HG02678 (cell line): ENCODE measurements around the gene MED6.

Source experiments
- ATAC-seq: cut with Tn5 transposase; IDR thresholded peaks from one replicate; pipeline ENCODE4 v1.9.1; 2021; ENCODE audit warnings: mild to moderate bottlenecking, moderate library complexity; ENCODE audit not compliant: unreplicated experiment

The MED6 gene

DNA sequence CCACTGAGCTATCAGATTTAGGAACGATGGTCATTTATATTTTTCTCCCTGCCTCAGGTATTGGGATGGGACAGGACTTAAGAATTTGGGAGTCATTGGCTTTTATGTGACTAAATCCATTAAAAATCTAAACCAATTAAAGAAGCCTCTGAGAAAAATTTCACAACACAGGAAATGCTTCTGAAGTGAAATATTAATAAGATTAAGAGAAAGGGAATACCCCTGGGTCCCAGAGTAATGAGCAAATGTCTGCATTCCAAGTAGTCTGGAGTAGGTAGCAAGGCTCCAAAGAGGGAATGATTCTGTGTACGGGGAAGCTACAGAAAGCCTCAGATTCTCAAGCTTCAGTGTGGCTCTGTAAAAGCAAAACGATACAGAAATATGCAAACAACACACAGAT lies 707 bp upstream of the MED6 start:
- ATAC-seq = no peak

DNA sequence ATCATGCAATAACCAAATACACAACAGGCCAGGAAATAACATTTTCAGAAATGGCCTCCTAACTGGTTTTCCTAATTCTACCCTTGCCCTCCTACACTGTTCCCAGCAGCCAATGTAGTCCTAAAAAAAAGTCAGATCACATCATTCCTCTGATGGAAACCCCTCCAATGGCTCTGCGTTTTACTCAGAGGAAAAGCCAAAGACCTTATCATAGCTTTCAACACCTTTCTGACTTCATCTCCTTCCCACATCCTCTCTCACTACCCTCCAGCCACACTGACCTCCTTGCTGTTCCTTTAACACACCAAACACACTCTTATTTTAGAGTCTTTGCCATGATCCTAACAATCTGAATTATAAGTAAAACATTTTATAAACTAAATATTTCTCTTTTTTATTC lies 1.1 kb downstream of the MED6 start:
- ATAC-seq = no peak

DNA sequence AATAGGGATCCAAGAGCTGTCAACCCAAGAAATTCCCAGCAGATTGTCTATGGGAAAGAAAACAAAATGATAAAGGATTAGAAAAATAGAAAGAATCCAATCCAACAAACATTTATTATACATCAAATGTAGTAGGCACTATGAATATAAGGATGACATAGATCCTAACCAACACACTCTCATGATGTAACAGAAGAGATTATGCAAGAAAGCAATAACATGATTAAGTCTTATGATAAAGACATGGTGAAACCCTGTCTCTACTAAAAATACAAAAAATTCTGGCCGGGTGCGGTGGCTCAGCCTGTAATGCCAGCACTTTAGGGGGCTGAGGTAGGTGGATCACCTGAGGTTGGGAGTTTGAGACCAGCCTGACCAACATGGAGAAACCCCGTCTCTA lies 2.7 kb downstream of the MED6 start:
- no peak for ATAC-seq

DNA sequence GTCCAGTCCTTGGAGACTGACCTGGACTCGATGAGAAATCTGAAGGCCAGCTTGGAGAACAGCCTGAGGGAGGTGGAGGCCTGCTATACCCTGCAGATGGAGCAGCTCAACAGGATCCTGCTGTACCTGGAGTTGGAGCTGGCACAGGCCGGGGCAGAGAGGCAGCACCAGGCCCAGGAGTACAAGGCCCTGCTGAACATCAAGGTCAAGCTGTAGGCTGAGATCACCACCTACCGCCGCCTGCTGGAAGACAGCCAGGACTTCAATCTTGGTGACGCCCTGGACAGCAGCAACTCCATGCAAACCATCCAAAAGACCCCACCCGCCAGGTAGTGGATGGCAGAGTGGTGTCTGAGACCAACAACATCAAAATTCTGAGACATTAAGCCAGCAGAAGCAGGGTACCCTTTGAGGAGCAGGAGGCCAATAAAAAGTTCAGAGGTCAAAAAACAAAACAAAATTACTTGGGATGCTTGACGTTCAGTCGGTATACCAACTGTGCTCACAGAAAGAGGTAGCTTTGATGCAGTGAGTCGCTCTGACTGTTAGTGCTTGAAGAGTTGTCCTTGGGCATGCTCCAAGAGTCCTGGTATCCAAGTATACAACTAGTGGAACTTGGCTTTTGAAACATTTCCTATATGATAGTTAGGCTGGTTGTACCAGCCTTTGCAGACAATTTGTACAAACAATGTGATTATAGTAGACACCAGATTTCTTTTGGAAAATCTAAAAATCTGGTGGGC lies 4.8 kb downstream of the MED6 start:
- ATAC-seq = no peak

DNA sequence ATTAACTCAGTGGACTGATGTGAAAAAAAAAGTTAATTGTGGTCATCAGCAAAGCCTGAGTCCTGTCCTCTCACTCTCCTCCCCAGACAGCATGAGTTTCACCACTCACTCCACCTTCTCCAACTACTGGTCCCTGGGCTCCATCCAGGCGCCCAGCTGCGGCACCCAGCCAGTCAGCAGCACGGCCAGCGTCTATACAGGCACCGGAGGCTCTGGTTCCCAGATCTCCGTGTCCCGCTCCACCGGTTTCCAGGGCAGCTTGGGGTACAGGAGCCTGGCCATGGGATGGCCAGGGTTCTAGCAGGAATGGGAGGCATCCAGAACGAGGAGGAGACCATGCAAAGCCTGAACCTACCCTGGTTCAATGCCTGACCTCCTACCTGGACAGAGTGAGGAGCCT lies 6.0 kb downstream of the MED6 start:
- ATAC-seq = no peak

DNA sequence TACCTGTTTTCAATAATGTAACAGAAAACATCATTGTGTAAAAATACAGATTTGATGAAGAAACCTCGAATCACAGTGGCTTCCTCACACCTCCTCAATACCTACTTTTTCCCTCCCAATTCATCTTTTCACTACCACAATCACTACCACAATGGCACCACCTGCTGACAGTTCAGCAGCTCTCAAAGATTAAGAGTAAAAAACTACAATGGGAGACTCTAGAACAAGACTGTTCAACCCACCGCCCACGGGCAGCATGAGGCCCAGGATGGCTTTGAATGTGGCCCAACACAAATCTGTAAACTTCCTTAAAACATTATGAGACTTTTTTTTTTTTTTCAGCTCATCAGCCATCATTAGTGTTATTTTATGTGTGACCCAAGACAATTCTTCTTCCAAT lies 15.2 kb downstream of the MED6 start:
- no peak for ATAC-seq

DNA sequence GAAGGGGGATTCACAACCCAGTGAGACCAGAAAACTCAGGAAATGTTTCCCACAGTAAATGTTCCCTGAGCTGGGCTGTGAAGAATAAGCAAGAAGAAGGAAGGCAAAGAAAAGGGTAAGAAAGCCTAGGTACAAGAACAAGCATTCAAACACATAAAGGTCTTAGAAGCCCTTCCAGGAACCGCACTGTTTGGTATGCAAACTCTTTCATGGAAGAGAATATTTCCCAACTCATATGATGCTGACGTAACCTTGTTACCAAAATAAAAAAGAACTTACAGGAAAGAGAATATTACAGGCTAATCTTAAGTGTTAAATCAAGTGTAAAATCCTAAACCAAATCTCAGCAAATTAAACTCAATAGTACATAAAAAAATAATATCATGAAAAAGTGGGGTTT lies 23.6 kb downstream of the MED6 start:
- no peak for ATAC-seq

DNA sequence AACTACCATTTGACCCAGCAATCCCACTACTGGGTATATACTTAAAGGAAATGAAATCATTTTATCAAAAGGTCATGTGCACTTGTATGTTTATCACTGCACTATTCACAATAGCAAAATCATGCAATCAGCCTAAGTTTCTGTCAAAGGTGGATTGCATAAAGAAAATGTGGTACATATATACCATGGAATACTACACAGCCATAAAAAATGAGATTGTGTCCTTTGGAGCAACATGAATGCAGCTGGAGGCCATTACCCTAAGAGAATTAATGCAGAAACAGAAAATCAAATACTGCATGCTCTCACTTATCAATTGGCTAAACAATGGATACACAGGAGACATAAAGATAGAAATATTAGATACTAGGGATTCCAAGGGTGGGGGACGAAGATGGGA lies 27.4 kb downstream of the MED6 start:
- no peak for ATAC-seq

DNA sequence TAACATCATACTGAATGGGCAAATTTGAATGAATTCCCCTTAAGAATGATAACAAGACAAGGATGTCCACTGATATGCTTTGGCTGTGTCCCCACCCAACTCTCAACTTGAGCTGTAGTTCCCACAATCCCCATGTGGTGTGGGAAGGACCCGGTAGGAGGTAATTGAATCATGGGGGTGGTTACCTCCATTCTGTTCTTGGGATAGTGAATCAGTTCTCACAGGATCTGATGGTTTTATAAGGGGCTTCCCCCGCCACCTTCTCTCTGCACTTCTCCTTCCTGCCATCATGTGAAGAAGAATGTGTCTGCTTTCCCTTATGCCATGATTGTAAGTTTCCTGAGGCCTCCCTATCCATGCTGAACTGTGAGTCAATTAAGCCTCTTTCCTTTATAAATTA lies 29.3 kb downstream of the MED6 start:
- ATAC-seq = no peak

DNA sequence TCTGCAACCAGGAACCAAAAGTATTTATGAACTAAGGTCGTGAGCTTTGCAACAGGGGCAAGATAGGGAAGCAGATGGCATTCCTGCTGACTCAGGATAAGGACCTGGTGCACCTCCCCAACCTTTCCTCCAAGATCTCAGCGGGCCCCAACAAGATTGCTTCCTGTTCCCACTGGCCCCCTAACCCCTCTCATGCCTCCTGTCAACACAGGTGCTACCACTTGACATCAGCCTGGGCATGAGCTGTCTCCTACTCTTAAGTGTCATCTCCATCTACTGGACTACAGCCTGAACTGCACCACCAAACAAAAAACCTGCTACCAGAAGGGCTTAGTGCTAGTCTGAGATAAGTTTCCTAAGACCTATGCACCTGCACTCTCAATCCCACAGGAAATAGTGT lies 32.7 kb downstream of the MED6 start:
- ATAC-seq = no peak

DNA sequence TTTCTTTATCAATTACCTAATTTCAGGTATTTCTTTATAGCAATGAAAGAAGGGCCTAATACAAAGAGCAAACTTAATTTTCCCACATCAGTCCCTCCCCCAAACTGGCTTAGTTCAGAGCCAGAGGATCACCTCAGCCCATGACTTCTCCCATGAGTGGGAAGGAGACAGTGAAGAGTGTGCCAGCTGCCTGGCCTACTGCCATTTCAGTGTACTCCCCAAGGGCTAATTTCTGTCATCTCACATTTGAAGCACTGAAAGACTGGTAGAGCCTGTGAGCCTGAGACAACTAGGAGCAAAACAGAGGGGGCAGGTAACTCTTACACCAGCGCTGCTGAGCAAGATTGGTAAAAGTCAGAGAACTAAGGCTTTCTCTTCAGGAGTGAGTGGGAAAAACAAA lies 36.6 kb downstream of the MED6 start:
- no peak for ATAC-seq

DNA sequence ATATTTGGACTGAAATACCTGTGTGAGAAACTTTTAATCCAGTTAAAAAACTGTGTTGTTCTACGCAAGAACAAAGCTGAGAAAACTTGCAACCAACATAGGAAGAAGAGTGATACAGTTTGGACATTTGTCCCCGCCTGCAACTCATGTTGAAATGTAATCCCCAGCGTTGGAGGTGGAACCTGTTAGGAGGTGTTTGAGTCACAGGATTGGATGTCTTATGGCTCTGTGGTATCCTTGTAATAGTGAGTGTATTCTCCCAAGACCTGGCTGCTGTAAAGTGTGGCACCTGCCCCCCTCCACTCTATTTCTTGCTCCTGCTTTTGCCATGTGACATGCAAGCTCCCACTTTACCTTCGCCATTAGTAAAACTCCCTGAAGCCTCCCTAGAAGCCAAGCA lies 37.0 kb downstream of the MED6 start:
- no peak for ATAC-seq

DNA sequence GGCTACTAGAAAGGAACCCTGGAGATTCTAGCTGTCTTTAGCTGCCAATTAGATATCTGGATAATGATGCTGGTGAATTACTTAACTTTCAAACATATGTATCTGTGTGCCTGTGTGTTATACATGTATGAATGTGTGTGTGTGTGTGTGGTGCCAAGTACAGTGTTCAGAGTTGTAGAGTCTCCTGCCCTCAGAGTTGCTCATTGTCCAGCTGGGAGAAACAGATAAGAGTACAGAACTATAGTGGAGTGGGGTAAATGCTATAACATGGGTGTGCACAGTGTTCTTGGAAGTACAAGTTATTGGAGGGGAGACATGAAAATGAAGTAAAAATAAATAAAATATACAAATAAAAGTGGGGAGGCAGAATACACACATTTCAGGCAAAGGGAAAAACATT lies 42.1 kb downstream of the MED6 start:
- ATAC-seq = no peak

DNA sequence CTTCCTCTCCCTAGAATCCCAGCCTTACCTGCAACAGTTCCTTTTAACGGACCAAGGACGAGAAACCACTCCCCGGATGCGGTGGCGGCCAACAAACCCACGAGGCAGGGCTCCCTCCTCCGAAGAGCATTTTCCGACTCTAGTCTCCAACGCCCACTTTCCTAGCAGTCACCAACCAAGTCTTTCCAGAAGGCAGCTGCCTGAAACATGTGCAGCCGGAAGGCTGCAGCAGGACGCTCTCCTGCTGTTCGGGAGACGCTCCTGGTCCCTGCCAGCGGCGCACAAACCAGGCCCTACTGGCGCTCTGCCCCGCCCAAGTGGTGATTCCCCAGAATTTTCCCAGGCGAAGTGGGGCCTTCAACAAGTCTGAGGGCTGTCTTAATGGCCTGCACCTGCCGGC lies 44.6 kb downstream of the MED6 start:
- no peak for ATAC-seq

DNA sequence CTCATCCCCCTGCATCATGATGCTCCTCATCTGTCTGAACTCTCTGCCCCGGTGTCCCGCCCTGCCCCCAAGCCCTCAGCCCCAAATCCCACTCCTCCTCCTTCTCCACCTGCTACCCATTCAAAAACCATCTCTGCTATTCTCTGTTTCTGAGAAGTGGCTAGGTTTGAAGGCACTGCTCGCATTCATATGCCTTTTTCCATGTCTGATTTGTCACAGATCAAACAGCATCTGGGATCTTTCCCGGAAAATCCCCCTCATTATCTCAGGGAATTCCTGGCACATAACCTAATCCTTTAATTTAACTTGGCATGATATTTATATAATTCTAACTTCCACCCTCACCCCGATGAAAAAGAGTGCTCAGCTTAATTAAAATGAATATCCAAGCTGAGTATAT lies 62.4 kb downstream of the MED6 start:
- no peak for ATAC-seq

DNA sequence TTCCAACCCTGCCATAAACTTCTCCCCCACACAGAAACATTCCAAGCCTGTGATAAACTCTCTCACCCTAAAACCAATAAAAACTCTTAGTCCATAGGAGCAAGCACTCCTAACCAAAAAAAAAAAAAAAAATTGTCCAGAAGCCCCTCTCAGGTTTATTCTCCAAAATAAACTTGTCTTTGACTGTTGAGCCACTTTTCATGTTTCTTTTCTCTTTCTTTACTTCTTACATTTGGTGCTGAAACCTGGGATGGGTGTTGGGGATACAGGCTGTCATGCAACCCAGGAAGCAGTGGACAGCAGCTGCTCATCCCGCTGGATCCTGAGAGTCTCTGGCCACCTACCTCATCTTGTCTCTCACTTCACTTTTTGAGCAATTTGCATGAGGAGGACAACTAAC lies 63.6 kb downstream of the MED6 start:
- no peak for ATAC-seq

DNA sequence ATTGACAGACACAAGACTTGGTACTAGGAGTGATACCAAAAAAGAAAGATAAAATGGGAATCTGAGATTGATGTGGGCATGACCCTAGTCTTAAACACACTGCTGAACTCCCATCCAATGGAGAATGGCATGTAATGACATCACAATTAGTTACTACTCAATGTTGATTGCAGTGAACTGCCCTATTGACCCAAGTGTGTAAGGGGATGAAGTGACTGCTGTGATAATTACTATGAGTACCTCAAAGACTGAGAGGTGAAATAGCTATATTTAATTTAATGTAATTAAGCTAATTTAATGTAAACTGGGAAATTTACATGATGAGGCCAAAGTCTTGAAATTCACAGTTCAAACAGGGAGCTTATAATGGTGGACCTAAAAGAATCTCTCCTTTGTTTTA lies 65.6 kb downstream of the MED6 start, which contains the start of gene ADAM20:
TSS of gene ADAM20 (minus strand) at position 101 of the 400 bp plus-strand sequence. CDS start 10,247 bp downstream, outside the sequence.
- no peak for ATAC-seq
